OCI-LY3 (cell line): Measurements from ENCODE around the gene ZNF548.

Experiments
- H2AFZ ChIP-seq: fragments of 200-600, 300-600 bp; shearing (Covaris generic); 2 replicates; pipeline ENCODE4 v1.6.0; 2014; ENCODE audit warnings: antibody characterized with exemption, low read depth, low read length
- H3K27ac ChIP-seq: fragments of 200-600, 300-600 bp; sonication (generic); 2 replicates; pipeline ENCODE4 v1.5.1; 2014; ENCODE audit warnings: mild to moderate bottlenecking, low read length, moderate library complexity, mixed read lengths
- H3K27me3 ChIP-seq: fragments of 200-600, 300-600 bp; sonication (generic); 2 replicates; pipeline ENCODE4 v1.6.1; 2014; ENCODE audit warnings: low read depth, low read length, mixed read lengths
- H3K36me3 ChIP-seq: fragments of 200-600, 300-600 bp; sonication (generic); replicated peaks from 2 replicates; pipeline ENCODE3; 2014; ENCODE audit warnings: low read depth, low read length, mixed read lengths
- H3K4me1 ChIP-seq: fragments of 300-600, 200-600 bp; sonication (generic); 2 replicates; pipeline ENCODE4 v1.6.1; 2014; ENCODE audit warnings: low read length, mixed read lengths
- H3K4me2 ChIP-seq: fragments of 200-600, 300-600 bp; sonication (generic); 2 replicates; pipeline ENCODE4 v1.6.1; 2014; ENCODE audit warnings: low read length, mixed read lengths
- H3K4me3 ChIP-seq: fragments of 300-600, 200-600 bp; sonication (generic); 2 replicates; pipeline ENCODE4 v1.5.1; 2014; ENCODE audit warnings: antibody characterized with exemption, mild to moderate bottlenecking, low read length, moderate library complexity
- H3K79me2 ChIP-seq: fragments of 300-600, 200-600 bp; shearing (Covaris generic); 2 replicates; pipeline ENCODE4 v1.6.1; 2014; ENCODE audit warnings: mild to moderate bottlenecking, low read length, mixed read lengths
- H3K9ac ChIP-seq: fragments of 300-600, 200-600 bp; shearing (Covaris generic); 2 replicates; pipeline ENCODE4 v1.6.0; 2014; ENCODE audit warnings: mild to moderate bottlenecking, low read length, moderate library complexity
- H3K9me3 ChIP-seq: fragments of 200-600, 300-600 bp; shearing (Covaris generic); 2 replicates; pipeline ENCODE4 v1.6.1; 2014; ENCODE audit warnings: low read length, mixed read lengths; ENCODE audit not compliant: insufficient read depth
- H4K20me1 ChIP-seq: fragments of 200-600, 300-600 bp; sonication (generic); 2 replicates; pipeline ENCODE4 v1.6.1; 2016; ENCODE audit warnings: low read length, mixed read lengths; ENCODE audit not compliant: insufficient read depth
- EZH2phosphoT487 ChIP-seq: fragments of 200-600 bp; shearing (Covaris generic); IDR thresholded peaks from 2 replicates; pipeline ENCODE4 v1.6.1; 2018; ENCODE audit warnings: antibody characterized with exemption, mixed run types, low read depth
- TF ChIP-seq, protein P1 (sequence below): fragments of 200-600, 300-600 bp; sonication (generic); IDR thresholded peaks from 2 replicates; pipeline ENCODE4 v1.5.1; 2014; ENCODE audit warnings: antibody characterized with exemption, low read length, low read depth

Gene ZNF548

DNA sequence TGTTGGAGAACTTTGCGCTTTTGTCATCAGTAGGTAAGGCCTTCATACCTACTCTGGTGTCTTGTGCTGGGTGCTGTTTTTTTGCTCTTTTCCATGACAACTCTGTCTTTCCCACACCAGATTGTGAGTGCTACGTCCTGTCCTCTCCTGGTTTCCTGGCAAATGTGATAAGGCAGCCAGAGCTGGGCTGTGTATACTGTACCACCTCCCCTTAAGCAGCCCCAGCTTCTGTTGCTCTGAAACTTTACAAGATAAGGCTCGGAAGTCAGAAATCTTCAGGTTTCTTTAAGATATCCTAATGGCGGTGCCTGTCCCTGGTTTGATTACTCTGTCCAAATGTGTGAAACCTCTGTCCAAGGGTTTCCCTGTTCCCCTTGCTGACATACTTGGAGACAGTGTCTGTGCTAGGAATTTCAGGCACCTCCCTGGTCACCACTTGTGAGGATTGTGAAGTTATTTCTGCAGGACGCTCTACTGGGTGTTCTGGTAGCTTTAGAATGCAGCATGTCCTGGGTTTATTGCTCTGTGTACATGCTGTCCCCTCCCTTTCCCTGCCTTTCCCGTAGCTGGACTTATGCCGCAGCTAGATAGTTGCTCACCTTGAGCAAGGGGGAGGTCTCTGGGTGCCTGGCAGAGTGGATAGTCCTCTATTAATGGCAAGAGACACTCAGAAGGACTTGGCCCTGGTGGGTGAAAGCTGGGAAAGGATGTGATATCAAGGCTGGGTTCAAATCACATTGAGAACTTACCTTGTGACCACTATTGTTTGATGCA, 52.5 kb downstream of the ZNF548 start:
- H3K79me2 ChIP-seq = peaks cover 63% of the 10 kb centered on the region
- H3K36me3 ChIP-seq = peaks cover 61% of the 10 kb centered on the region

DNA sequence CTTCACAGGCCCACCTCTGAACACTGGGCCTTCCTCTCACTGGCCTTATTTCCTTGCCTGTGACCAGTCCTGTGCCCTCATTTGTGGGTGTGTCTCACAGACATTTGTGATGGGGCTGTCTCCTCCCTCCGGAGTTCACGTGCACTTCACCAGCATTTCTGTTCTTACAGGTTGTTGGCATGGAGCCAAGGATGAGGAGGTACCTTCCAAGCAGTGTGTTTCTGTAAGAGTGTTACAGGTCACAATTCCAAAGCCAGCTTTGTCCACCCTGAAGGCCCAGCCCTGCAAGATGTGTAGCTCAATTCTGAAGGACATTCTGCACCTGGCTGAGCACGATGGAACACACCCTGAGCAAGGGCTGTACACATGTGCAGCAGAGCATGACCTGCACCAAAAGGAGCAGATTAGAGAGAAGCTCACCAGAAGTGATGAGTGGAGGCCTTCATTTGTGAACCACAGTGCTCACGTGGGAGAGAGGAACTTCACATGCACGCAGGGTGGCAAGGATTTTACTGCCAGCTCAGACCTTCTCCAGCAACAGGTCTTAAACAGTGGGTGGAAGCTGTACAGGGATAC, 53.6 kb downstream of the ZNF548 start:
- H3K36me3 ChIP-seq = peaks cover 60% of the 10 kb centered on the region
- H3K4me1 ChIP-seq = peaks cover 4% of the 10 kb centered on the region
- no peaks in the 10 kb centered on the region for H3K9me3 ChIP-seq
- H3K4me2 ChIP-seq = no peak overlapping the region
- peaks cover 3% of the 10 kb centered on the region; the same call in 1 of the 2 replicates for H4K20me1 ChIP-seq
- no peaks in the 10 kb centered on the region for H3K27me3 ChIP-seq
- H3K27ac ChIP-seq = no peak overlapping the region
- no peak overlapping the region for H3K9ac ChIP-seq
- TF ChIP-seq, protein P1, sequence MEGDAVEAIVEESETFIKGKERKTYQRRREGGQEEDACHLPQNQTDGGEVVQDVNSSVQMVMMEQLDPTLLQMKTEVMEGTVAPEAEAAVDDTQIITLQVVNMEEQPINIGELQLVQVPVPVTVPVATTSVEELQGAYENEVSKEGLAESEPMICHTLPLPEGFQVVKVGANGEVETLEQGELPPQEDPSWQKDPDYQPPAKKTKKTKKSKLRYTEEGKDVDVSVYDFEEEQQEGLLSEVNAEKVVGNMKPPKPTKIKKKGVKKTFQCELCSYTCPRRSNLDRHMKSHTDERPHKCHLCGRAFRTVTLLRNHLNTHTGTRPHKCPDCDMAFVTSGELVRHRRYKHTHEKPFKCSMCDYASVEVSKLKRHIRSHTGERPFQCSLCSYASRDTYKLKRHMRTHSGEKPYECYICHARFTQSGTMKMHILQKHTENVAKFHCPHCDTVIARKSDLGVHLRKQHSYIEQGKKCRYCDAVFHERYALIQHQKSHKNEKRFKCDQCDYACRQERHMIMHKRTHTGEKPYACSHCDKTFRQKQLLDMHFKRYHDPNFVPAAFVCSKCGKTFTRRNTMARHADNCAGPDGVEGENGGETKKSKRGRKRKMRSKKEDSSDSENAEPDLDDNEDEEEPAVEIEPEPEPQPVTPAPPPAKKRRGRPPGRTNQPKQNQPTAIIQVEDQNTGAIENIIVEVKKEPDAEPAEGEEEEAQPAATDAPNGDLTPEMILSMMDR = no peak
- TF ChIP-seq EZH2phosphoT487 = no peak
- peaks cover 53% of the 10 kb centered on the region for H3K79me2 ChIP-seq
- H3K4me3 ChIP-seq = no peak overlapping the region
- no peak overlapping the region for H2AFZ ChIP-seq

More for the DNA sequence above, 52.5 kb downstream of the ZNF548 start:
- Histone ChIP-seq H4K20me1 (peaks cover 3% of the 10 kb centered on the region; the same call in 1 of the 2 replicates), H3K27me3 (no peaks in the 10 kb centered on the region), H3K4me2 (no peak overlapping the region), H2AFZ (no peak overlapping the region), H3K9me3 (no peaks in the 10 kb centered on the region), H3K27ac (no peak overlapping the region), H3K9ac (no peak overlapping the region), H3K4me3 (no peak overlapping the region), H3K4me1 (peaks cover 4% of the 10 kb centered on the region)
- TF ChIP-seq EZH2phosphoT487 = no peak
- TF ChIP-seq, protein P1 = no peak

DNA sequence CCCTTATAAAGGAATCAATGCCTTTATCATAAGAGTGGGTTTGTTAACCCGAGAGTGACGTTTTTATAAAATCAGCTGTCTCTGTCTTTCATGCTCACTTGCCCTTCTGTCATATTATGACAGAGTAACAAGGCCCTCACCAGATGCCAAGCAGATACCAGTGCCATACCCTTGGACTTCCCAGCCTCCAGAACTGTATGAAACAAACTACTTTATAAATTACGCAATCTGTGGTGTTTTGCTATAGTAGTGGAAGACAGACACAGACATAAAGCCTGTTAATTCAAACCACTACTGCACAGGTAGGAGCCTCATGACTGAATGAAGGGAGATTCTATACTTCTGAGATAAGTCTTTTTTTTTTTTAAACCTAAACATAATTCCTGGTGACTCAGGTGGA, 62.7 kb downstream of the ZNF548 start:
- no peak for TF ChIP-seq EZH2phosphoT487
- TF ChIP-seq, protein P1 = no peak
- H4K20me1 ChIP-seq = no peaks in the 10 kb centered on the region
- peaks cover 18% of the 10 kb centered on the region for H3K36me3 ChIP-seq
- no peak overlapping the region for H3K27ac ChIP-seq
- H2AFZ ChIP-seq = no peak overlapping the region
- H3K4me1 ChIP-seq = no peaks in the 10 kb centered on the region
- no peaks in the 10 kb centered on the region; the same call in none of the 2 replicates for H3K79me2 ChIP-seq
- no peak overlapping the region for H3K9ac ChIP-seq
- H3K4me3 ChIP-seq = no peak overlapping the region
- no peaks in the 10 kb centered on the region for H3K27me3 ChIP-seq
- H3K9me3 ChIP-seq = no peaks in the 10 kb centered on the region
- H3K4me2 ChIP-seq = no peak overlapping the region
